ENCODE results near the gene TMEM272.

Gene TMEM272, protein sequence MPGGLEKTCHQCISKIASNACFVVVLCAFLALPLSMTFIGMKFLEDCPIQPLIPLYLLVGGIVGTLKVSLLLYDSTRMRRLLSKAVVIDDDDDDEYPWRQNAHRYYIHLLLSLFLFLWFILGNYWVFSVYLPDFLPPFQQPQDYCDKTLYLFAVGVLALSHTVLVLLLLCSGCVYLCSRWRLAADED

DNA sequence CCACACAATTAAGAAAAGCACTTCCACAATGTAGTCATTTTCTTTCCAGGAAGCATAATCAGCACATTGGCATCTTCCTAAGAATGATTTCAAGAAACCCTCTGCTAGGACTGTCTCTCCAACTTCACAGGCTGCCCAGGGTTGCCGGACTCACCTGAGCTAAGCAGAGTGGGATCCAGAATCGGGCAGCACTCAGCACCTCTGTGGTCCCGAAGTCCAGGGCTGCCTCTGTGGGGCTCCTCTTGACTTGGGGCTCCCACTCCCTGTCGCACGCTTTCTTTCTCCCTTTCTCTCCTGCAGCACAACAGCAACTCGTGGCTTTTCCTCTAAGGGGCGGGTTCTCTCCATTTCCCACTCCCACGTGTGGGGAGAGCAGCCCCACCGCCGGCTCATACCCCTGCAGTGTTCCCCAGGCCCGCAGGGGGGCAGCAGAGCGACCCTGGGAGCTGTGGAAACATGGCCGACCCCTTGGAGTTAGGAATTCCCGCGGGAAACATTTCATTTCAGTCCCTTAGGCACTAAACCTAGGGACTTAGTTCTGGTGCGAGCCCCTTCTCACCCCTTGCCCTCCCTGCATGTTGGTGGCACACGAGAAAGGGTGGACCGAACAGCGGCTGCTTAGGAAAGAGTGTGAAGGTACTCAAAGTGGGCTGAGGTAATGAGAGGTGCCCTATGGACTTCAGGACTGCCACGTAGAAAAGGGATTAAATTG, at the start of gene TMEM272:
Gene TMEM272 (minus strand): TSS at position 316 of the 712 bp plus-strand sequence. CDS start 6,647 bp downstream, outside the sequence.
- DNase-seq (ENCODE audit: low read depth) = no peak

DNA sequence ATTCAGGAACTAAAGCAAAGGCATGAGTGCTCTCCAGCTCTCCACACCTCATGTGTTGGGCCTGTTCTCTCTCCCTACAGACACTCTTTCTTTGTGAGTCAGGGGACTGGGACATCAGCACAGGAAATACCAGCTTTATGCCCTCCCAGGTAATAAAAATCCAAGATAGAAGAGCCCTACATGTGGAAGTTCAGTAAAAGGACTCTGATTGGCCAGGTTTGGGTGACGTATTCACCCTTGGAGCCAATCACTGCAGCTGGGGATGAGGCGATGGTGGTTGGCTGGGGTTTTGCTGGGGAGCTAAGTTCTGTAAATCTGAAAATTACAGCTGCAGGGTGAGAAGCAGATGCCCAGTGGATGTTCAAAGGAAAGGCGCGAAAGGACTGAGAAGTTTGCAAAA, 49.3 kb upstream of the TMEM272 start:
- no peak for DNase-seq (ENCODE audit: low read depth)

DNA sequence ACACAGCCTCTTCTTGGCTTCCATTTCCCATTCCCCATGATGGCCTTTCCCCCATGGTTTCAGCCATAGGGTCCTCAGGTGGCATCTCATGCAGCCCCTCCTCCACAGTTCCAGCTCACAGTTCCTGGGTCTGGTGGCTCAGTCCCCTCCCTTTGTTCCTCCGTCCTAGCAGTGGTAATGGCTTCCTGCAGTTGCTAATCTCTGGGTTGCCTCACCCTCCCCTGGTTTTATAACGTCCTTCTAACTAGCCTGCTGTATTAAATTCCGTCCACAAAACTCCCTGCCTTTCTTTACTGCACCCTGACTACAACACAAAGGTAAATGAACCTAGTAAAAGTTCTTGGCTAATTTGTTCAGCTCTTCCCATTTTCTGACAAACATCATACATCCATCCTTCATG, 47.7 kb upstream of the TMEM272 start:
- DNase-seq (ENCODE audit: low read depth) = no peak

DNA sequence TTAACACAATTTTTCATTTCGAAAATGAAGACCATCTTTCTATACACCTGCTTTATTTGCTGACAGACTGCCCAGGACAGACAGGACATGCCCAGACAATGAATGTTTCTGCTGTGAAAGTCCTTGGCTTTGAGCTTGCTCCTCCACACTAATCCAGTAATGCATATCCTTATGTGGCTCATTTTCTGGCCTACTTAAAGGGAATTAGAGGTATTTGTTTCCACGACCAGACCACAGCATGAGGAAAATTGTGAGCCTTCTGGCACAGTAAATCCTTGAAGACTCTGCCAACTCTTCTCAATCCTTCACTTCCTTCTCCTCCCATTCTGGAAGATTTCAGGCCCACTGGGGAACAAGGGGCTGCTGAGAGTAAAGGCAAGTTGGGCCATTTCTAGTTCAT, 42.5 kb upstream of the TMEM272 start:
- no peak for DNase-seq (ENCODE audit: low read depth)

DNA sequence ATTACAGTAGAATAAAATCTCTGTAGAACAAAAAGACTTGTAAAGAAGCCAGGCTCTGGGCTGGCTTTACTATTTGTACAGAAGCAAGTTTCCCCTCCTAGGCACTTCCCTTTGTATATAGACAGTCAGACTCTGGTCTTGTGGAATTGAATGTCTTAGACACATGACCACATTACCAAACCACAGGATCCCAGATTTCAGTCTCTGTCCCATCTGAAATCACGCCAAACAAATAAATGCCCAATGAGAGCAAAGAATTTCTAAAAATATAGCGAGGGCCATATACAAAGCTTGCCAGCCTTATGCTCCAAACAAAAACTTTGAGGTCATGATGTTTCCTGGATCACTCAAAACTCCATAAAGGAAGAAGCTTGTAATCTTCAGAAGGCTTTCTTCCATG, 40.7 kb upstream of the TMEM272 start:
- no peak for DNase-seq (ENCODE audit: low read depth)

DNA sequence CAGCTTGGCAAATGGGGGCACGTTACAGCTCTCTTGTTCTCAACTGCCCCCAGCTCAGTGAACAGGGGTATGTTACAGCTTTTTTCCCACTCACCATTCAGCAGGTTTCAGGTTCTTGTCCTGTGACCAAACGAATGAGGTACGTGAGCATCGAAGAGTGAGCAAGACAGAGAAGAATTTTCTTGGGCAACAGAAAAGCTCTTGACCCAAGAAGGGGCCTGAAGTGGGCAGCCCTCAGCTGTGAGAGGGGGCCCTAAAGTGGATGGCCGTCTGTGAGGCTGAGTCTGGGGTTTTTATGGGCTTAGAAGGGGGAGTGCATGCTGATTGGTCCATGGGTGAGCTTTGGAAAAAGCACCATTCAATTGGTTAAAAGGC, 38.2 kb upstream of the TMEM272 start:
- DNase-seq (ENCODE audit: low read depth) = no peak

DNA sequence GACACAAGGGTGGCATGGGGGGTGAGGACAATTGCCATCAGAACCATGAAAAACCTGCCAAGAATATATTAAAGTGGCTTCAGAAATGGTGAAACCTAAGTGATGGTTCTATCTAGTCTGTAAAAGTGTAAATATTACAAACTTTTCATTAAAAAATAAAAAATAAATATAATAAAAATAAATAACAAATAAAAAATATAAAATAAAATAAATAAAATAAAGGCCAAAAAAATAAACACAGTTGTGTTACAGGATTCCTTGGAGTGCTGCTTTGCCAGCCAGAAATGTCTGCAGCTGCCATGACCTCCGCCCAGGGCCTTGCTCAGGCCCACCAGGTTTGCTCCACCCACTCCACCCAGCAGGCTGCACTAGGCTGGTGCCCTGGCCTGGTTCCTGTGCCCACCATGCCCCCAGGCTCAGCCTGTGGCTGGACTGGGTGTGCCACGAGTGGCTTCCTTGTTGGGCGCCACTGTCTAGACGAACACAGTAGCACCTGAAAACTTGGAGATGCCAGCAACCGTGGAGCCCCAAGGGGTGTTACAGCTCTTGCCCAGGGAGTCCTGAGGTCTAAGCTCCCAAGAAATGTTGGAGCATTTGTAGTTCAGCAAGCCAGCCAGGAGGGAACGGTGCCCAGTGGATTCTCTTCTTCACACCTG, 37.7 kb upstream of the TMEM272 start:
- no peak for DNase-seq (ENCODE audit: low read depth)

DNA sequence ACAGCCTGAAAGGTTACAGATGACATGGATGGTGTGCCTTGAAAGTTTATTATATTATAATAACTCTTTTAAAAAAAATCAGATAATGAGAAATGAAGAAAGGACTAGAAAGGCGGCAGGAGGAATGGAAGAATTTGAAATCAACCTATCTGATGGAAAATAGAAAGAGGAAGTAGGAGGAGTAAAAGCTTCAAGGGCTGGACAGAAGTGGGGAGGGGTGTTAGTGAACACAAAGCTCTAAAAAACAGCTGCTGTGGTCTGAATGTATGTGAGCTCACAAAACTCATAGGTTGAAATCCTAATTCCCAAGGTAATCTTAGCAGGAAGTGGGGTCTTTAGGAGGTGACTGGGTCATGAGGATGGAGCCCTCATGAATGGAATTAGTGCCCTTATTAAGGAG, 36.3 kb upstream of the TMEM272 start:
- no peak for DNase-seq (ENCODE audit: low read depth)

DNA sequence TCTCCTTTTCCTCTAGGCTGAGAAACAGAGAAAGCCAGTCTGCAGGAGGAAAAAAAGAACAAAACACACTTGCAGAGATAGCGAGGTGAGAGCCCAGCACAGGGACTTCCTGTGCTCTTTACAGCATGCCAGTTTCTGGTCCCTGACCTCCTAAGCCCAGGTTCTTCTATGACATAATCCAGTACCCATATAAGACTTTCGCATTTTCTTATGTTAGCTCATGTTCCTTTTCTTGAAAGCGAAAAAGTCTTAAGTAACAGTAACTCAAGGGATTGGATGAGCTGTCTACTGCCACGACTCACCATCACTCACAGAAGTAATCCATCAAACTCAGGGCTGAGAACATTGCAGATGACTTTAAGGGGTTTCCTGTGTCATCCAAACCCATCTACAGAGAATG, 34.2 kb upstream of the TMEM272 start:
- DNase-seq (ENCODE audit: low read depth) = no peak

DNA sequence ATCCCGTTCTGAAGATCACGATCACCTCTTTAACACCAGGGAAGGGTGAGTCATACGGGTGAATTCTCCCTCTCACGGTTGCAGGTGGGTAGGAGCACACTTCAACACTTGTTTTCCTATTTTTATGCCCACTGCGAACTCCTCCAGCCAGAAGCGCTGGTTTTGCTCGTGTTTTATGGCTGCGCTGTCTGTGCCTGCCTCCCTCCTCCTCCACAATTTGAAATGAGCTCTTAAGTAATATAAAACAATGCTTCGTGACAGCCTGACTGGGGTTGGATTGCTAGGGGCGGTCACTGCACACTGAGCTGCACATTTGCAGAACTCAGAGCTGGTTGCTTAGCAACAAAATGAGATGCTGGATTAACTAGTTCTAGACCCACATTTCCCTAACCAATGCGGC, 29.7 kb upstream of the TMEM272 start:
- DNase-seq (ENCODE audit: low read depth) = no peak

DNA sequence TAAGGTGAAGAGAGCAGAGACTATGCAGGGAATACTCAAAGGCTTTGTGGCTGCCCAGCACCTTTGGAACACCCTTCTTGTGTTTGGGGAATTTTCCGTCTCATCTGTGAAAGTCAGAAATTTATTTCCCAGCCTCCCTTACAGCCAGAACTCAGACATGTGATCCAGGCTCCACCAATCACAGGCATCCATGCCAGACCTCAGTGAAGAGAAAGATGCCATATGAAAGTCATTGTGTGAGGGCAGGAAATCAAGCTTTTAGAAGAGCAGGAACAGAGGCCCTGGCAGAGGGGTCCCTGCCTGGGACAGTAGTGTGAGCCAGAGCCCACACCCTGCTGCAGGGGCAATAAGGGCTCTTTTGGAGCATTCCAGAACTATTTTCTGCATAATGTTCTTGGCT, 28.9 kb upstream of the TMEM272 start:
- DNase-seq (ENCODE audit: low read depth) = no peak

DNA sequence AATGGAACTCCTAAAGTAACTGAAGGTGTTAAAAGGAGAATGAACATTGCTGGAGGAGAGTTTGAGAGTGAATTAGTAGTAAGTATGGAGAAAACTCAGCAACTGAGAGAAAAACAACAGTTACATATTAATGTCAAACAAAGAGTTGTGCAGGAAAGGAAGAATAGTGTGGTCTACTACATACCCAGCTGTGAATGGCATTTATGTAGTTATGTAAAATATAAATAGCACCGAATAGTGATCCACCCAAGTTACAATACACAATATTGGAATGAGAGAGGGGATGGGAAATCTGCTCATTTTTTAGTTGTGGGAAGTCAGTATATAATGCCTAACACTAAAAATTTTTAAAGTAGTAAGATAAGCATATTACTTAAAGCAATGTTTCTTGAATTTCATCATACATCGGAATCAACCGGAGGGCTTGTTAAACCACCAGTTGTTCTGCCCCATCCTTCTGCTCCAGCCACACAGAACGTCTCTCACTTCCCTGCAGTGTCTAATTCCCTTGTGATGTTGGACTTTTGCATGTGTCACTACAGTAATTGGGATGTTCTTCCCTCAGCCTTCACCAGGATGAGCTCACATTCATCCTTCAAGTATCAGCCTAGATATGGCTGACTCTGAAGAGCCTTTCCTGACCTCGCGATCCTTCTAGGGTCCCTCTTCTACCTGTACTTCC, 28.3 kb upstream of the TMEM272 start:
- DNase-seq (ENCODE audit: low read depth) = no peak

DNA sequence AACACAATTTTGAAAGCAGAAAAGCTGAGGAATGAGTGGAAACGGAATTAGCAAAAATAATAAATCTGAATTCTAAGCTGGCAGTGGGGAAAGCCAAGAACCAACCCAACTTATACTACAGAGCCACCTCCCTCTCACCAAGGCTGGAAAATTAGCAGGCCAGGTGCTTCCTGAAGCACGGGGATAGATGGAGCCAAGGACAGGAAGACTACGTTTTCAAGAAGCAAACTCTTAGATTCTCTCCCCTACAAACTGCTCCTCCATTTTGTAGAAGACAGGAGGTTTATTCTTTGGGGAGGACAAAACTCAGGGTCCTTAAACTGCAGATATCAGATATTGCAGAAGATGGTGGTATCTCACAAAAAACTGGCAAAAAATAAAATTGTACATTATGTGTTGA, 25.6 kb upstream of the TMEM272 start:
- no peak for DNase-seq (ENCODE audit: low read depth)

DNA sequence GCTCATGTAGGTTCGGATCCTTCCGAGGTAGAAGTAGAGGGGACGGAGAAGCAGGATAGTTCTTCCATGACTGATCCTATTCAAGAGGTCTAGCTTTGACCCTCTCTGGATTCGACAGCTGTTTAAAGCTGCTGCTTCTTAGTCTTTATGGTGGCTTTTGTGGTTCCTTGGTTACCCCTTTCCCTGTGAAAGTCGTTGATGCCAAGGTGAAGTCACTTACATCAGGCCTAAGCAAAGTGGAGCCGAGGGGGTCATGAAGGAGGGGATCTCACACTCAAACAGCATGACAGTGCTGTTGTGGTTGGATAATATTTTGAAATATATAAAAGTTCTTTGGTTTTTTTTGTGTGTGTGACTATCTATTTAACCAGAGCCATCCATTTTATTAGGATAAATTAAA, 24.9 kb upstream of the TMEM272 start:
- no peak for DNase-seq (ENCODE audit: low read depth)

DNA sequence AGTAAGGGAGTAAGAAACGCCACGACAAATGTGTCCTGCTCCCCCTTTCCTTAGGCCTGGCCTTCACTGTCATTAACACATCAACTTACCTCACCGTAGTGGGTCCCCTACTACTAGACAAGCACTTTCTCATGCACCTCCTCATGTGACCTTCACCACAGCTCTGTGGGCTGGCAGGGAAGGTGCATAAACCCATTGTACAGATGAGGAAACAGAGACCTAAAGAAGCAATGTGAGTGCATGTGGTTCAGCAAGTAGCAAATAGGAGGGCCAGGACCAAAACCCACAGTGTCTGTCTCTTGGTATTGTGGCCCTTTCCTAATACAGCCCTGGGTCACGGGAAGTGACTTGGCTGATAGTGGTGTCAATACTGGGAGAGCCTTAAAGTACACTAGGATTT, 22.1 kb upstream of the TMEM272 start:
- DNase-seq (ENCODE audit: low read depth) = no peak

DNA sequence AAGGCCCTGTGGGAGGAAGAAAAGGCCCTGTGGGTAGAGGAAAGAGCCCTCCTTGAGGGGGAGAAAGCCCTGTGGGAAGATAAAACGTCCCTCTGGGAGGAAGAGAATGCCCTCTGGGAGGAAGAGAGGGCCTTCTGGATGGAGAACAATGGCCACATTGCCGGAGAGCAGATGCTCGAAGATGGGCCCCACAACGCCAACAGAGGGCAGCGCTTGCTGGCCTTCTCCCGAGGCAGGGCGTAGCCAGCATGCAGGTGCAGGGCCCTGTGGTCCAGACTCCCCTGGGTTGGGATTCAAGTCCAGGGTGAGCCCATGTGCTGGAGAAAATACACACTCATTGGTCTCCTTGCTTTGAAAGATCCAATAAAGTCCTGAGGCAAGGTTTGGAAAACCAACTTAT, 20.9 kb upstream of the TMEM272 start:
- DNase-seq (ENCODE audit: low read depth) = no peak

DNA sequence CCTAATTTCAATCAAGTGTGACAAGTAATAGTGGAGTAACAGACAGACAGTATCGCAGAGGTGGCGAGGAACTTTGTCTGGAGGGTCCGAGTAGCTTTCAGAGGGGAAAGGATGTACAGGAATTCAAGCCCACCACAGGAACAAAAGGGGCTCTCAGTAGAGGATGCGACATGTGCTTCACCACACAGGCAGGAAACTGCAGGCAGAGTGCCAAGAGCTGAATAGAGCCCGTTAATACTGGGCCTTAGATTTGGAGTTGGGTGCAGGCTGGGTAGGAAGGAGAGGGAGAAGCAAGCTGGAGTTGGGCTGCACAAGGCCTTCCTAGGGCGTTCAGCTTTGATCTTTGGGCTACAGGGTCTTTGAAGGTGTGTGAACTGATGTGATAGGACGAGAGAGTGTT, 18.0 kb upstream of the TMEM272 start:
- no peak for DNase-seq (ENCODE audit: low read depth)

DNA sequence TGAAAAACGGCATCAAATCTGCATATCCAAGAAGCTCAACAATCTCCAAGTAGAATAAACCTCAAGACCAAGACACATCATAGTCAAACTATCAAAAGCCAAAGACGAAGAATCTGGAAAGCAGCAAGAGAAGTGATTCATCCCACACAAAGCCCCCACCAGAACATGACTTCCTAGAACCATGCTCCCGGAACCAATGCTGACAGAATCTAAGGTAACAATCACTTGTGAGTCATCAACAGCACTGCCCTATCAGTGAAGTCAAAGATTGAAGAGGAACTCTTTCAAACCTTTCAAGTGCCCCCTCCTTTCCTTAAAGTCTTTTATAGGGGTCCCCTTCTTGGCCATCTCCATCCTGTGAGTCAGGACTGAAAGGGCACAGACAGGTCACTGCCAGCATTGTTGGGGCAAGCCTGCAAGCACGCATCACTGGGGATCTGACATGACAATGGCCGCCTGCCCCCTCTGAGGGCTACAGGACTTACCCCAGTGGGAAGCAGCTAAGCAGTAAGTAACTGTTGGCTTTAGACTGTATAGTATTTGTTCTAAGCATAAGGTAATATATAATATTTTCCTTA, 16.8 kb upstream of the TMEM272 start, which contains the start of gene CCDC70:
Gene CCDC70 (plus strand): TSS at position 247 of the 578 bp plus-strand sequence. CDS start 3,443 bp downstream, outside the sequence.
- DNase-seq (ENCODE audit: low read depth) = no peak

DNA sequence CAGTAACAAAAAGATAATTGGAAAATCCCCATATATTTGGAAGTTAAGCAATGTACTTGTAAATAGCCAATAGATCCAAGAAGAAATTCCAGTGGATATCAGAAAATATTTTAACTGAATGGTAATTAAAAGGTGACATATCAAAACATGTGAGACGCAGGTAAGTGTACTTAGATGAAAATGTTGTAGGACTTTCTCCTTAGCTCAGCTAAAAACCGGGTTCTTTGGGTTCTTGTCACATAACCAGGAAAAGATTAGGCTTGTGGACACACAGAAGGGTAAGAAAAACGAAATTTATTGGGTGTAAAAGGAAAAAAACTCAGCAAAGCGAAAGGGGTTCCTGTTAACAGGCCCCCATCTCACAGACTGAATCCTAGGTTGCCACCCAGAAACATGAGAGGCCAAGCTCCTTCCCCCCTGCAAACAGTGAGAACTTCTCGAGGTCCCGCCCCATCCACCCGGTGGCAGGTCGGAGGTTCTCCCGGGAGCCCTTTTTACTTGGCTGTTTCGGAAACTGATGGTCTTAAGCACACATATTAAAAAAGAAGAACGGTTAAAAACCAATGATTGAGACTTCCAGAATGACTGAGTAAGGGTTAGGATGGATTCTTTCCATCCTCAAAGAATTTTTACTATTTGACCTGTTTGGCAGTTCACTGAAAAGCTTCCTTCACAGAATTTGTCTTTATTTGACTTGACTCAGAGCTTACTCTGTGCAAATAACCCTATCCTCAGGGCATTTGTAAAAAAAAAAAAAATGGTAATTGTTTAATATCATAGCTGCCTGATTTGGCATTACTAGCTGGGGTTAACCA, 13.7 kb upstream of the TMEM272 start:
- no peak for DNase-seq (ENCODE audit: low read depth)

DNA sequence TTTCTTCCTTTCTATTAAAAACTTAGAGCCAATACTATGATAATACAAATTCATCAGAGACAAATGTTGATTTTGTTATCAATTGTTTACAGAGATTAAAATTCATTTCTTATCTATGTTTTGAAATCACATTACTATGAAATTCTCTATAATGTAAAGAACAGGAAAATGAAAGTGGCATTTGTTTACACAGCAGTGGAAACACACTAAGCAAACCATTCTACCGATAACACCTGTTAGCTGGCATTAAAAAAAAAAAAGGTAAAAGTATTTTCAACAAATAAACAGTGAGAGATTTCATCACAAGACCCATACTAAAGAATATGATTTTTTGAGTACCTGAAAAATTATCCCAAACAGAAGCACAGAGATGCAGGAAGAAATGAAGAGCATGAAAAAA, 12.0 kb upstream of the TMEM272 start:
- DNase-seq (ENCODE audit: low read depth) = no peak

DNA sequence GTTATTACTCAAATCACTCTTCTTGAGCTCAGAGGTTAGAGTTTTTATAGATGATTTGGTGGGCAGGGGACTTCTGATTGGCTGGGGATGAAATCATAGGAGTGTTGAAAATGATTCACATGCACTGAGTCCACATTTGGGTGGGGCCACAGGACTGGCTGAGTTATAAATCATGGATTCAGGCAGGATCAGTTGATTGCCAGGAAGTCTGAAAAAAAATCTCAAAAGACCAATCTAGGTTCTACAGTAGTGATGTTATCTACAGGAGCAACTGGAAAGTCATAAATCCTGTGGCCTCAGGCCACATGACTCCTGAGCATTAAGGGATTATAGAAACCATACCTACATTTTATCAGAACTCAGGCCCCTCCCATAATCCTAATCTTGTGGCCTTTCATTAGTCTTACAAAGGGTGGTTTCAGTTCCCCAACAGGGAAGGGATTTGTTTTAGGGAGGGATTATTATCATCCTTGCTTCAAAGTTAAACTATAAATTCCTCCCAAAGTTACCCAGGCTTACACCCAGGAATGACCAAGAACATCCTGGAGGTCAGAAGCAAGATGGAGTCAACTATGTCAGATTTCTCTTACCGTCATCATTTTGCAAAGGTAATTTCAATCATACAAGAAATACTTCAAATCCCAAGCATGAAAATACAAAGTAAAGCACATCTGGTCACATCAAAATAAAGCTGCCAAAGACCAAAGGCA, 11.2 kb upstream of the TMEM272 start:
- DNase-seq (ENCODE audit: low read depth) = no peak
